SK-N-MC (cell line): Measurements from ENCODE around the gene KRT26.

ENCODE experiments used
- DNase-seq: peaks from one replicate; pipeline ENCODE4 v3.0.0-alpha.2; 2011; ENCODE audit warnings: low read depth, low spot score
- H3K27ac ChIP-seq: fragments of 200-600 bp; sonication (generic); 2 replicates; pipeline ENCODE4 v1.5.1; 2016; ENCODE audit warnings: mixed run types
- H3K36me3 ChIP-seq: fragments of 200-600 bp; sonication (generic); 2 replicates; pipeline ENCODE4 v1.6.1; 2017; ENCODE audit warnings: antibody characterized with exemption, low read length, mixed read lengths; ENCODE audit not compliant: insufficient read depth
- H3K4me3 ChIP-seq: fragments of 200-600 bp; sonication (generic); 2 replicates; pipeline ENCODE4 v1.5.1; 2016
- H3K9ac ChIP-seq: fragments of 200-600 bp; sonication (generic); 2 replicates; pipeline ENCODE4 v1.8.0; 2017; ENCODE audit warnings: mixed run types, mixed read lengths; ENCODE audit not compliant: insufficient read length
- H3K9me3 ChIP-seq: fragments of 200-600 bp; sonication (generic); 2 replicates; pipeline ENCODE4 v1.6.1; 2017; ENCODE audit warnings: low read depth, mild to moderate bottlenecking, antibody characterized with exemption, low read length, moderate library complexity, mixed read lengths
- EZH2 ChIP-seq: fragments of 200-600 bp; sonication (generic); IDR thresholded peaks from one replicate; pipeline ENCODE4 v1.6.1; 2017; ENCODE audit warnings: antibody characterized with exemption
- FOXP2 ChIP-seq: optimal IDR thresholded peaks from 2 replicates; pipeline ENCODE3; 2011; ENCODE audit warnings: mild to moderate bottlenecking, moderate library complexity; ENCODE audit not compliant: insufficient read depth; ENCODE audit errors: extremely low read length, control extremely low read depth
- POLR2AphosphoS5 ChIP-seq: IDR thresholded peaks from 2 replicates; pipeline ENCODE4 v1.6.1; 2012; ENCODE audit warnings: mild to moderate bottlenecking, low read depth, low read length, borderline replicate concordance

KRT26 gene

GRCh38 chr17:40778461-40778860 is 6.5 kb upstream of the KRT26 start:
- no peak for DNase-seq
- TF ChIP-seq EZH2 (no peak), POLR2AphosphoS5 (no peak)
- peak overlapping the region; percentile 68 for H3K4me3 ChIP-seq

GRCh38 chr17:40777971-40778370 is 6.0 kb upstream of the KRT26 start:
- Histone ChIP-seq H3K27ac (no peak overlapping the region), H3K4me3 (peak overlapping the region; percentile 68; the same call in 1 of the 2 replicates), H3K36me3 (no peaks in the 10 kb centered on the region), H3K9ac (no peak overlapping the region), H3K9me3 (no peaks in the 10 kb centered on the region)
- TF ChIP-seq EZH2 (no peak), FOXP2 (no peak), POLR2AphosphoS5 (no peak)
- DNase-seq: no peak

More at GRCh38 chr17:40778461-40778860, 6.5 kb upstream of the KRT26 start:
- Histone ChIP-seq H3K36me3 (no peaks in the 10 kb centered on the region), H3K9me3 (no peaks in the 10 kb centered on the region), H3K9ac (peak overlapping the region; percentile 5), H3K27ac (0 out of 2 replicates have a peak overlapping the region, but pooled peaks have one; percentile 10)

- no peak overlapping the region for H3K27ac ChIP-seq
- H3K9me3 ChIP-seq: no peaks in the 10 kb centered on the region
- TF ChIP-seq FOXP2: no peak
- no peak for TF ChIP-seq EZH2
- TF ChIP-seq POLR2AphosphoS5: no peak
- DNase-seq: no peak
- no peaks in the 10 kb centered on the region for H3K36me3 ChIP-seq
- H3K4me3 ChIP-seq: no peak overlapping the region
- no peak overlapping the region for H3K9ac ChIP-seq
Observed at GRCh38 chr17:40777459-40777858, 5.5 kb upstream of the KRT26 start.

- H3K4me3 ChIP-seq: no peak overlapping the region
- H3K36me3 ChIP-seq: no peaks in the 10 kb centered on the region
- H3K9me3 ChIP-seq: no peaks in the 10 kb centered on the region
- no peak overlapping the region for H3K27ac ChIP-seq
- H3K9ac ChIP-seq: no peak overlapping the region
- no peak for DNase-seq
- TF ChIP-seq EZH2 (no peak), POLR2AphosphoS5 (no peak), FOXP2 (no peak)
Observed at GRCh38 chr17:40775945-40776344, 3.9 kb upstream of the KRT26 start.

GRCh38 chr17:40765657-40766056 is 6.3 kb downstream of the KRT26 start:
- Histone ChIP-seq H3K9me3 (peaks cover 3% of the 10 kb centered on the region; the same call in 1 of the 2 replicates), H3K9ac (no peak overlapping the region), H3K4me3 (no peak overlapping the region), H3K27ac (no peak overlapping the region), H3K36me3 (no peaks in the 10 kb centered on the region)
- DNase-seq: no peak
- TF ChIP-seq EZH2 (no peak), POLR2AphosphoS5 (no peak), FOXP2 (no peak)

- TF ChIP-seq EZH2: no peak
- TF ChIP-seq FOXP2: no peak
- TF ChIP-seq POLR2AphosphoS5: no peak
- H3K27ac ChIP-seq: no peak overlapping the region
- no peak for DNase-seq
- peaks cover 9% of the 10 kb centered on the region; the same call in 1 of the 2 replicates for H3K9me3 ChIP-seq
- H3K9ac ChIP-seq: no peak overlapping the region
- no peak overlapping the region for H3K4me3 ChIP-seq
- H3K36me3 ChIP-seq: no peaks in the 10 kb centered on the region
Observed at GRCh38 chr17:40763752-40764151, 8.2 kb downstream of the KRT26 start.

- Histone ChIP-seq H3K36me3 (no peaks in the 10 kb centered on the region), H3K4me3 (no peak overlapping the region)
- TF ChIP-seq EZH2: no peak
- no peak for TF ChIP-seq POLR2AphosphoS5
- TF ChIP-seq FOXP2: no peak
Observed at GRCh38 chr17:40760105-40761016, 11.6 kb downstream of the KRT26 start.

GRCh38 chr17:40755231-40755630 is 16.8 kb downstream of the KRT26 start, which contains the start of gene KRT25:
Gene KRT25, minus strand, starts transcription at chr17:40755331. Its CDS starts 60 bp downstream, at chr17:40755271.
- Histone ChIP-seq H3K4me3 (no peak within 1 kb of the TSS), H3K27ac (no peak within 1 kb of the TSS), H3K9me3 (peaks cover 2% of the 10 kb centered on the region; the same call in 1 of the 2 replicates), H3K9ac (no peak within 1 kb of the TSS), H3K36me3 (no peaks in the 10 kb centered on the region)
- no peak for TF ChIP-seq FOXP2
- no peak for TF ChIP-seq EZH2
- no peak for DNase-seq

More at GRCh38 chr17:40760105-40761016, 11.6 kb downstream of the KRT26 start:
- H3K9ac ChIP-seq: no peak overlapping the region
- no peak overlapping the region for H3K27ac ChIP-seq
- H3K9me3 ChIP-seq: peaks cover 9% of the 10 kb centered on the region; the same call in 1 of the 2 replicates
- no peak for DNase-seq
